HepG2 (cell line): ENCODE data around the gene KLC3. TPM values are rescaled to one million over a fixed set of nuclear protein-coding genes. Genes with fewer than 3 reads are reported as not detected.
A peak's percentile ranks its signal among the peaks of the same experiment; 100 is the strongest.

ENCODE experiments used
- ATAC-seq: fragments of 200-7000 bp; cut with Tn5 transposase; 3 replicates; pipeline ENCODE4 v1.9.1; 2020; ENCODE audit warnings: mild to moderate bottlenecking, moderate library complexity
- BruUV-seq: library from RNA; stranded (reverse); fragments of 400-500 nt; replicated peaks from 2 replicates; lab custom pipeline; 2021; lab: Mats Ljungman, UMichigan
- CTCF ChIA-PET: fragments of 300-600 bp; formaldehyde crosslinking; extraction: SDS; loops from one replicate; lab custom pipeline; 2021; ENCODE audit warnings: low total read pairs, inconsistent platforms, low intra/inter-chr PET ratio; lab: Yijun Ruan, JAX
- POLR2A ChIA-PET: fragments of 350-600 bp; sonication (Branson Sonifier 250); formaldehyde crosslinking; loops from one replicate; lab custom pipeline; 2020; ENCODE audit warnings: antibody characterized with exemption, inconsistent platforms; lab: Yijun Ruan, JAX
- DNase-seq: peaks from one replicate; pipeline ENCODE4 v3.0.0-alpha.2; 2015; ENCODE audit warnings: low spot score
- FAIRE-seq: peaks from 3 replicates; lab custom pipeline; 2011; peaks lifted over from hg19 to GRCh38; lab: Jason Lieb, UNC
- H2AFZ ChIP-seq: one replicate; pipeline ENCODE4 v1.6.1; 2011; ENCODE audit warnings: low read length, inconsistent platforms
- H3K27ac ChIP-seq: fragments of 300-600 bp; 3 replicates; pipeline ENCODE4 v1.8.0; 2011; ENCODE audit warnings: mixed run types, mild to moderate bottlenecking, mixed read lengths, low read length, inconsistent platforms; ENCODE audit not compliant: insufficient read depth; ENCODE audit errors: extremely low read length
- H3K27me3 ChIP-seq, 2 experiments: fragments of 200-600 bp in 1 of 2; 2 replicates in 1 of 2; 3 replicates in 1 of 2; pipeline versions ENCODE4 v1.6.0 to v1.8.0; 2011; ENCODE audit warnings: low read length in 2 of 2, mild to moderate bottlenecking in 2 of 2, moderate library complexity in 2 of 2, inconsistent platforms in 1 of 2; ENCODE audit not compliant: insufficient read depth in 2 of 2, control insufficient read depth in 1 of 2
- H3K36me3 ChIP-seq, 2 experiments: fragments of 200-600 bp in 1 of 2; replicated peaks in 1 of 2; 2 replicates in 1 of 2; 3 replicates in 1 of 2; pipeline versions ENCODE4 v1.5.1 to v1.8.0; 2011; ENCODE audit warnings: low read length in 2 of 2, inconsistent platforms in 1 of 2; ENCODE audit not compliant: insufficient read depth in 2 of 2, control insufficient read depth in 1 of 2
- H3K4me1 ChIP-seq: 2 replicates; pipeline ENCODE4 v1.5.1; 2012; ENCODE audit warnings: low read length, inconsistent platforms; ENCODE audit not compliant: insufficient read depth
- H3K4me2 ChIP-seq: 2 replicates; pipeline ENCODE4 v1.6.0; 2011; ENCODE audit warnings: low read depth, low read length, inconsistent platforms
- H3K4me3 ChIP-seq, 3 experiments: fragments of 200-600 bp in 1 of 3; sonication (generic), shearing (Covaris generic) in 1 of 3; replicated peaks in 1 of 3; 2 replicates each; pipeline ENCODE4 v1.5.1; 2011 to 2016; ENCODE audit warnings: low read length in 3 of 3, inconsistent platforms in 2 of 3, low read depth in 2 of 3, mild to moderate bottlenecking in 2 of 3, control low read depth in 1 of 3, mixed read lengths in 1 of 3; ENCODE audit not compliant: insufficient read depth in 1 of 3
- H3K79me2 ChIP-seq: one replicate; pipeline ENCODE4 v1.6.1; 2011; ENCODE audit warnings: low read length, inconsistent platforms; ENCODE audit not compliant: insufficient read depth
- H3K9ac ChIP-seq: 2 replicates; pipeline ENCODE4 v1.6.0; 2011; ENCODE audit warnings: mild to moderate bottlenecking, low read depth, low read length, inconsistent platforms; ENCODE audit not compliant: insufficient read depth
- H3K9me3 ChIP-seq: 2 replicates; pipeline ENCODE4 v1.5.1; 2012; ENCODE audit warnings: mild to moderate bottlenecking, low read length
- H4K20me1 ChIP-seq: 2 replicates; pipeline ENCODE4 v1.6.0; 2011; ENCODE audit warnings: inconsistent platforms, mild to moderate bottlenecking, low read length, moderate library complexity; ENCODE audit not compliant: insufficient read depth
- AGO2 ChIP-seq: fragments of 200-400 bp; formaldehyde crosslinking; optimal IDR thresholded peaks from 2 replicates; pipeline ENCODE3; 2017; ENCODE audit warnings: mild to moderate bottlenecking, low read depth, low read length, moderate library complexity
- ATF4 ChIP-seq, 2 experiments: fragments of 450-650 bp in 1 of 2; sonication (generic) in 1 of 2; formaldehyde crosslinking; IDR thresholded peaks; 2 replicates each; pipeline versions ENCODE4 v1.5.0 to v1.8.0; 2020 to 2022; ENCODE audit warnings: mild to moderate bottlenecking in 1 of 2, missing genetic modification reagents in 1 of 2
- BHLHE40 ChIP-seq: IDR thresholded peaks from 2 replicates; pipeline ENCODE4 v1.6.1; 2011; ENCODE audit warnings: low read length, improper control_type of control experiment
- CEBPB ChIP-seq: IDR thresholded peaks from 2 replicates; pipeline ENCODE4 v1.6.1; 2011; ENCODE audit warnings: low read depth, low read length, improper control_type of control experiment, borderline replicate concordance
- KDM2A ChIP-seq: sonication (generic); formaldehyde crosslinking; IDR thresholded peaks from 2 replicates; pipeline ENCODE4 v1.4.0; 2020; ENCODE audit warnings: low read depth, missing genetic modification reagents, borderline replicate concordance
- NR2F6 ChIP-seq, 2 experiments: IDR thresholded peaks; 2 replicates each; pipeline ENCODE4 v1.6.1; 2016; ENCODE audit warnings: antibody characterized with exemption in 1 of 2, mild to moderate bottlenecking in 1 of 2
- POLR2A ChIP-seq, 2 experiments: IDR thresholded peaks; 2 replicates each; pipeline ENCODE4 v1.6.1; 2011; ENCODE audit warnings: low read depth in 2 of 2, low read length in 2 of 2, mild to moderate bottlenecking in 1 of 2, moderate library complexity in 1 of 2; ENCODE audit not compliant: insufficient read depth in 1 of 2
- POLR2G ChIP-seq: fragments of 200-400 bp; formaldehyde crosslinking; IDR thresholded peaks from 2 replicates; pipeline ENCODE4 v1.6.1; 2018; ENCODE audit warnings: mild to moderate bottlenecking, low read depth, low read length, moderate library complexity
- RBM22 ChIP-seq: fragments of 200-400 bp; formaldehyde crosslinking; optimal IDR thresholded peaks from 2 replicates; pipeline ENCODE3; 2017; ENCODE audit warnings: mild to moderate bottlenecking, low read length, moderate library complexity
- ZNF598 ChIP-seq: sonication (generic); formaldehyde crosslinking; IDR thresholded peaks from 2 replicates; pipeline ENCODE4 v1.5.1; 2020; ENCODE audit warnings: mild to moderate bottlenecking, missing genetic modification reagents, borderline replicate concordance
- WGBS: methylation state at CpG from one replicate; pipeline ENCODE4 v1.1.6; 2017; ENCODE audit warnings: low lambda C conversion rate; 5-methylcytosine and 5-hydroxymethylcytosine counted together
- in situ Hi-C: cut with HindIII; loops from 2 replicates; pipeline ENCODE4 v1.10.0; 2017; ENCODE audit warnings: low pct_unique_long_range_greater_than_20kb; ENCODE audit not compliant: extremely low pct_ligation_motif_present
- intact Hi-C: fragments of 100-400 bp; cut with micrococcal nuclease; formaldehyde crosslinking; loops from one replicate; pipeline ENCODE4 v1.10.0; 2022; ENCODE audit not compliant: unreplicated experiment
- polyA plus RNA-seq, 8 experiments: library from polyadenylated mRNA; depleted of rRNA in 3 of 8; stranded (reverse) in 7 of 8; unstranded in 1 of 8; fragments of >200 nt; fragmentation: Illumina TruSeq in 4 of 8; extraction: Trizol in 4 of 8; gene quantifications; 2 replicates each; pipeline versions ENCODE4 v1.2.1 to v1.2.3, GENCODE V29; 2011 to 2016; ENCODE audit warnings: low read depth in 4 of 8, missing spikeins in 1 of 8, mixed read lengths in 1 of 8; ENCODE audit not compliant: insufficient read depth in 1 of 8
- total RNA-seq, 5 experiments: library from RNA; depleted of rRNA; stranded (reverse); fragments of >200 nt; fragmentation: Illumina TruSeq; extraction: Trizol; gene quantifications; 2 replicates each; pipeline ENCODE4 v1.2.3, GENCODE V29; 2016; ENCODE audit warnings: low read depth in 1 of 5

The KLC3 gene
- total and polyA plus RNA-seq, 2 of the 13 experiments (the other 11 are each of a cell fraction or from before 2014, with no cell fraction given): 0.13 TPM; not detected in 1

GRCh38 chr19:45348367-45349125, 8.0 kb downstream of the KLC3 start:
- ATAC-seq (no peak; the same call in 2 of the 3 replicates), DNase-seq (no peak), FAIRE-seq (no peak)
- Histone ChIP-seq H3K27ac (no peak overlapping the region), H3K36me3 (peaks cover 10 to 27% of the 10 kb centered on the region in 2 experiments; a peak in 4 of 5 replicates), H3K9me3 (no peaks in the 10 kb centered on the region), H3K4me3 (no peak overlapping the region), H2AFZ (no peak overlapping the region), H3K4me2 (no peak overlapping the region), H3K79me2 (no peaks in the 10 kb centered on the region)
- no TSS peak for BruUV-seq
- intact Hi-C loops: no loop called here
- ChIA-PET CTCF (no interaction called here), POLR2A (no interaction called here)
- TF ChIP-seq AGO2 (peak; percentile 88), ZNF598 (no peak), POLR2G (peak; percentile 49), KDM2A (CRISPR knock-in tag) (peak; percentile 51; the same call in 1 of the 2 replicates), BHLHE40 (no peak), CEBPB (peak; percentile 73), RBM22 (peak; percentile 42), POLR2A (IDR thresholded peaks at IDR 0.05; ENCODE audit: insufficient read depth in 1 of 2, low read depth in 2 of 2, low read length in 2 of 2) (peak in 1 of 2 experiments; percentile 18; a peak in 1 of 4 replicates), ATF4 (CRISPR knock-in tag; IDR thresholded peaks at IDR 0.05) (no peak), NR2F6 (IDR thresholded peaks at IDR 0.05) (peak; percentile 51; the same call in 1 of the 2 replicates), NR2F6 (CRISPR knock-in tag; IDR thresholded peaks at IDR 0.05) (no peak)
- TF ChIP-seq, all 625 proteins: peak for 7
- Histone ChIP-seq H3K4me1 (peaks cover 7% of the 10 kb centered on the region; the same call in 1 of the 2 replicates), H3K27me3 (peaks cover 3 to 34% of the 10 kb centered on the region in 2 experiments), H4K20me1 (no peaks in the 10 kb centered on the region), H3K9ac (no peak overlapping the region)
- 86% methylated on average over 14 of the region's 23 CpGs for whole genome bisulfite sequencing
- in situ Hi-C loops: loop anchor here (10.0 kb wide), 1 partner anchor 144 kb away; no protein-coding TSS in a partner anchor
